Lower lobe of right lung (tissue), 2 donors: ENCODE results near the gene MDM2. TPM values are rescaled to one million over a fixed set of nuclear protein-coding genes. Genes with fewer than 3 reads are reported as not detected.

Source experiments
- ATAC-seq, 2 donors: fragments of 200-7000 bp; cut with Tn5 transposase; one replicate each; pipeline ENCODE4 v1.9.1; 2020 to 2022; ENCODE audit warnings: mild to moderate bottlenecking in 2 of 2, moderate library complexity in 2 of 2
- DNase-seq: peaks from one replicate; pipeline ENCODE4 v3.0.0-alpha.2; 2020
- H3K27ac ChIP-seq: fragments of 200-600 bp; one replicate; pipeline ENCODE4 v1.8.0; 2022
- H3K27me3 ChIP-seq: fragments of 200-600 bp; one replicate; pipeline ENCODE4 v1.8.0; 2022; ENCODE audit warnings: low read depth
- H3K36me3 ChIP-seq: fragments of 200-600 bp; one replicate; pipeline ENCODE4 v1.8.0; 2022; ENCODE audit warnings: mild to moderate bottlenecking
- H3K4me1 ChIP-seq: fragments of 200-600 bp; one replicate; pipeline ENCODE4 v1.8.0; 2022
- H3K4me3 ChIP-seq: fragments of 200-600 bp; one replicate; pipeline ENCODE4 v1.8.0; 2022; ENCODE audit warnings: mild to moderate bottlenecking
- H3K9me3 ChIP-seq: fragments of 200-600 bp; one replicate; pipeline ENCODE4 v1.8.0; 2022
- intact Hi-C: fragments of 100-400 bp; cut with DNase I; formaldehyde crosslinking; loops from one replicate; pipeline ENCODE4 v1.11.0; 2022
- total RNA-seq: library from RNA; stranded (reverse); fragmentation: NEBNext Ultra II Directional; extraction: Animal tissue kit (Norgen Biotek cat#: 25700); gene quantifications from one replicate; pipeline ENCODE4 v1.2.1, GENCODE V29; 2021
- TF ChIP-seq, protein P1 (sequence below): fragments of 200-600 bp; IDR thresholded peaks from one replicate; pipeline ENCODE4 v1.8.0; 2022; ENCODE audit warnings: antibody characterized with exemption, mild to moderate bottlenecking
- donor health status: DM: no; HTN: yes; CAD: no; lungs with severe emphysema.

MDM2 gene
- total RNA-seq, 1 donor from 2014 or later = 136 TPM

- H3K4me3 ChIP-seq = no peak overlapping the region
- ATAC-seq (no peak), DNase-seq (no peak)
- peaks cover 10% of the 10 kb centered on the region for H3K36me3 ChIP-seq
- H3K27ac ChIP-seq = no peak overlapping the region
- H3K9me3 ChIP-seq = no peaks in the 10 kb centered on the region
- intact Hi-C loops = no loop called here
- TF ChIP-seq, protein P1, sequence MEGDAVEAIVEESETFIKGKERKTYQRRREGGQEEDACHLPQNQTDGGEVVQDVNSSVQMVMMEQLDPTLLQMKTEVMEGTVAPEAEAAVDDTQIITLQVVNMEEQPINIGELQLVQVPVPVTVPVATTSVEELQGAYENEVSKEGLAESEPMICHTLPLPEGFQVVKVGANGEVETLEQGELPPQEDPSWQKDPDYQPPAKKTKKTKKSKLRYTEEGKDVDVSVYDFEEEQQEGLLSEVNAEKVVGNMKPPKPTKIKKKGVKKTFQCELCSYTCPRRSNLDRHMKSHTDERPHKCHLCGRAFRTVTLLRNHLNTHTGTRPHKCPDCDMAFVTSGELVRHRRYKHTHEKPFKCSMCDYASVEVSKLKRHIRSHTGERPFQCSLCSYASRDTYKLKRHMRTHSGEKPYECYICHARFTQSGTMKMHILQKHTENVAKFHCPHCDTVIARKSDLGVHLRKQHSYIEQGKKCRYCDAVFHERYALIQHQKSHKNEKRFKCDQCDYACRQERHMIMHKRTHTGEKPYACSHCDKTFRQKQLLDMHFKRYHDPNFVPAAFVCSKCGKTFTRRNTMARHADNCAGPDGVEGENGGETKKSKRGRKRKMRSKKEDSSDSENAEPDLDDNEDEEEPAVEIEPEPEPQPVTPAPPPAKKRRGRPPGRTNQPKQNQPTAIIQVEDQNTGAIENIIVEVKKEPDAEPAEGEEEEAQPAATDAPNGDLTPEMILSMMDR = no peak
- no peaks in the 10 kb centered on the region for H3K27me3 ChIP-seq
- H3K4me1 ChIP-seq = peaks cover 41% of the 10 kb centered on the region
Observed at GRCh38 chr12:68900241-68900640, 92.3 kb downstream of the MDM2 start.

Other genes with a start within 250 kb of the MDM2 start
- gene RAP1B, start 197.3 kb upstream of the MDM2 start, total RNA-seq = 193 TPM
- 30.2 TPM for gene NUP107, start 121.2 kb upstream of the MDM2 start, total RNA-seq
- 16.5 TPM for gene SLC35E3, start 62.0 kb upstream of the MDM2 start, total RNA-seq
- gene CPM, start 125.0 kb downstream of the MDM2 start, total RNA-seq = 224 TPM